Mucosa of descending colon (tissue), 3 donors: ENCODE data around the gene NKX1-2. TPM values are rescaled to one million over a fixed set of nuclear protein-coding genes. Genes with fewer than 3 reads are reported as not detected.

ENCODE experiments used
- ATAC-seq: fragments of 200-7000 bp; cut with Tn5 transposase; one replicate; pipeline ENCODE4 v1.9.1; 2020; ENCODE audit warnings: mild to moderate bottlenecking, moderate library complexity
- DNase-seq, 3 donors: peaks; one replicate each; pipeline ENCODE4 v3.0.0-alpha.2; 2020
- H3K36me3 ChIP-seq: fragments of 200-600 bp; one replicate; pipeline ENCODE4 v1.8.0; 2021; ENCODE audit warnings: low read depth, mild to moderate bottlenecking
- H3K4me1 ChIP-seq: fragments of 200-600 bp; one replicate; pipeline ENCODE4 v1.8.0; 2021; ENCODE audit warnings: low read depth, mild to moderate bottlenecking
- H3K4me3 ChIP-seq: fragments of 200-600 bp; one replicate; pipeline ENCODE4 v1.8.0; 2021; ENCODE audit warnings: mild to moderate bottlenecking
- H3K9me3 ChIP-seq: fragments of 200-600 bp; one replicate; pipeline ENCODE4 v1.8.0; 2021; ENCODE audit warnings: mild to moderate bottlenecking
- intact Hi-C, 2 donors: fragments of 100-400 bp; cut with DNase I in 1 of 2; cut with micrococcal nuclease in 1 of 2; formaldehyde crosslinking; loops; one replicate each; pipeline versions ENCODE4 v1.11.0 to v1.11.1; 2022; cut with DNase I, micrococcal nuclease
- total RNA-seq, 3 donors: library from RNA; stranded (reverse); fragmentation: NEBNext Ultra II Directional in 2 of 3; extraction: Animal tissue kit (Norgen Biotek cat#: 25700) in 2 of 3; gene quantifications; one replicate each; pipeline versions ENCODE4 v1.2.1 to v1.2.4, GENCODE V29; 2021 to 2023
- TF ChIP-seq, protein P1 (sequence below): fragments of 200-600 bp; IDR thresholded peaks from one replicate; pipeline ENCODE4 v1.8.0; 2022; ENCODE audit warnings: antibody characterized with exemption, mild to moderate bottlenecking
- donor health status: DM: no; HTN: no; CAD: no; lungs with moderate emphysema.
- donor health status: DM: no; HTN: no; CAD: no.
- donor health status: DM: no; HTN: yes; CAD: no.

The NKX1-2 gene
- total RNA-seq, 3 donors from 2014 or later: not detected

GRCh38 chr10:124491105-124491504 lies 41.3 kb upstream of the NKX1-2 start:
- Histone ChIP-seq H3K4me1 (no peaks in the 10 kb centered on the region), H3K36me3 (no peaks in the 10 kb centered on the region), H3K9me3 (peaks cover 6% of the 10 kb centered on the region), H3K4me3 (no peak overlapping the region)
- ATAC-seq: no peak
- no peak for DNase-seq
- intact Hi-C loops: no loop called here
- TF ChIP-seq, protein P1, sequence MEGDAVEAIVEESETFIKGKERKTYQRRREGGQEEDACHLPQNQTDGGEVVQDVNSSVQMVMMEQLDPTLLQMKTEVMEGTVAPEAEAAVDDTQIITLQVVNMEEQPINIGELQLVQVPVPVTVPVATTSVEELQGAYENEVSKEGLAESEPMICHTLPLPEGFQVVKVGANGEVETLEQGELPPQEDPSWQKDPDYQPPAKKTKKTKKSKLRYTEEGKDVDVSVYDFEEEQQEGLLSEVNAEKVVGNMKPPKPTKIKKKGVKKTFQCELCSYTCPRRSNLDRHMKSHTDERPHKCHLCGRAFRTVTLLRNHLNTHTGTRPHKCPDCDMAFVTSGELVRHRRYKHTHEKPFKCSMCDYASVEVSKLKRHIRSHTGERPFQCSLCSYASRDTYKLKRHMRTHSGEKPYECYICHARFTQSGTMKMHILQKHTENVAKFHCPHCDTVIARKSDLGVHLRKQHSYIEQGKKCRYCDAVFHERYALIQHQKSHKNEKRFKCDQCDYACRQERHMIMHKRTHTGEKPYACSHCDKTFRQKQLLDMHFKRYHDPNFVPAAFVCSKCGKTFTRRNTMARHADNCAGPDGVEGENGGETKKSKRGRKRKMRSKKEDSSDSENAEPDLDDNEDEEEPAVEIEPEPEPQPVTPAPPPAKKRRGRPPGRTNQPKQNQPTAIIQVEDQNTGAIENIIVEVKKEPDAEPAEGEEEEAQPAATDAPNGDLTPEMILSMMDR: no peak

GRCh38 chr10:124486635-124487034 lies 36.8 kb upstream of the NKX1-2 start:
- ATAC-seq: no peak
- no peaks in the 10 kb centered on the region for H3K4me1 ChIP-seq
- DNase-seq: peak in 1 of 3 donors; percentile 20

GRCh38 chr10:124484661-124485060 lies 34.8 kb upstream of the NKX1-2 start:
- TF ChIP-seq, protein P1: no peak
- intact Hi-C loops: no loop called here
- ATAC-seq: no peak
- no peaks in the 10 kb centered on the region for H3K36me3 ChIP-seq
- H3K4me3 ChIP-seq: no peak overlapping the region
- DNase-seq: no peak
- H3K4me1 ChIP-seq: no peaks in the 10 kb centered on the region
- peaks cover 6% of the 10 kb centered on the region for H3K9me3 ChIP-seq

More at GRCh38 chr10:124486635-124487034, 36.8 kb upstream of the NKX1-2 start:
- H3K9me3 ChIP-seq: peaks cover 6% of the 10 kb centered on the region
- TF ChIP-seq, protein P1: no peak
- H3K36me3 ChIP-seq: no peaks in the 10 kb centered on the region
- intact Hi-C loops: no loop called here
- H3K4me3 ChIP-seq: no peak overlapping the region

GRCh38 chr10:124484031-124484430 lies 34.2 kb upstream of the NKX1-2 start:
- Histone ChIP-seq H3K36me3 (no peaks in the 10 kb centered on the region), H3K4me3 (no peak overlapping the region), H3K4me1 (no peaks in the 10 kb centered on the region), H3K9me3 (peaks cover 6% of the 10 kb centered on the region)
- intact Hi-C loops: no loop called here
- DNase-seq: peak in 1 of 3 donors; percentile 35
- no peak for ATAC-seq
- TF ChIP-seq, protein P1: no peak

DNA sequence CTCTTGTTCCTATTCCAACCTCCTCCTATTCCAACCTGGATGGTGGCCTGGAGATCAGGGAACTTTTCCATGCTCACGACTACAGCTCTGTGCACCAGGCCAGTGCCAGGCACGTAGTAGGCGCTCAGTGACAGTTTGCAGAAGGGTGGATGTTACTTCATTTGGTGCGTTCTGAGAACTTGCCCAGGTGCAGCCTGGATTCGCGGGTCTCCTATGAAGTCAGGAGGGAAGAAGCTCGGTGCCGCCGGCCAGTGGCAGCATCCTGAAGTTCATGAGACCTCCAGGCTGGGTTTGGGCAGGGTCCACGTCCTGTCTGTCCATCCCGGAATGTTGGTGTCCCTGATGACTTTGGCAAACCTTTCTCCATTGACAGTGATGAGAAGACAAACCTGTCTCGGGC lies 33.0 kb upstream of the NKX1-2 start:
- DNase-seq (peak in 1 of 3 donors; percentile 15), ATAC-seq (no peak)
- no peak overlapping the region for H3K4me3 ChIP-seq
- H3K4me1 ChIP-seq: no peaks in the 10 kb centered on the region
- TF ChIP-seq, protein P1: no peak
- H3K36me3 ChIP-seq: no peaks in the 10 kb centered on the region
- intact Hi-C loops: no loop called here
- H3K9me3 ChIP-seq: peaks cover 6% of the 10 kb centered on the region

- H3K4me1 ChIP-seq: no peaks in the 10 kb centered on the region
- TF ChIP-seq, protein P1: no peak
Observed at GRCh38 chr10:124482236-124482800, 32.5 kb upstream of the NKX1-2 start.

More at GRCh38 chr10:124482236-124482800, 32.5 kb upstream of the NKX1-2 start:
- H3K4me3 ChIP-seq: no peak overlapping the region
- peaks cover 6% of the 10 kb centered on the region for H3K9me3 ChIP-seq
- ATAC-seq (no peak), DNase-seq (peak in 1 of 3 donors; percentile 20)
- H3K36me3 ChIP-seq: no peaks in the 10 kb centered on the region
- intact Hi-C loops: no loop called here
